ENCODE data around the gene LATS2.
A peak's percentile ranks its signal among the peaks of the same experiment; 100 is the strongest.
"Not testable (repeated sequence)": the region's sequence is repeated elsewhere in the genome, so short reads cannot be mapped to it uniquely, and the experiment has no call there.

LATS2 gene

GRCh38 chr13:20952838-20953237, 108.5 kb downstream of the LATS2 start:
- no peak for DNase-seq

GRCh38 chr13:20948001-20948400, 113.4 kb downstream of the LATS2 start:
- DNase-seq: not testable (repeated sequence)

- DNase-seq: no peak
Measured at GRCh38 chr13:20945952-20946383, 115.4 kb downstream of the LATS2 start.

- no peak for DNase-seq
Measured at GRCh38 chr13:20942938-20943559, 118.3 kb downstream of the LATS2 start.

GRCh38 chr13:20940511-20940910, 120.9 kb downstream of the LATS2 start:
- DNase-seq: not testable (repeated sequence)

GRCh38 chr13:20940083-20940482, 121.3 kb downstream of the LATS2 start:
- DNase-seq: no peak

- DNase-seq: no peak
Measured at GRCh38 chr13:20939662-20940061, 121.7 kb downstream of the LATS2 start.

- no peak for DNase-seq
Measured at GRCh38 chr13:20938302-20938701, 123.1 kb downstream of the LATS2 start.

- DNase-seq: no peak
Measured at GRCh38 chr13:20927596-20928257, 133.7 kb downstream of the LATS2 start.

- DNase-seq: not testable (repeated sequence)
Measured at GRCh38 chr13:20925395-20925790, 136.0 kb downstream of the LATS2 start.

- DNase-seq: peak; percentile 75
Measured at GRCh38 chr13:20924758-20925394, 136.5 kb downstream of the LATS2 start.

GRCh38 chr13:20923272-20923671, 138.1 kb downstream of the LATS2 start:
- DNase-seq: no peak
